Forelimb muscle (tissue), 1 donor: ENCODE data around the gene ZNFX1. TPM values are rescaled to one million over a fixed set of nuclear protein-coding genes. Genes with fewer than 3 reads are reported as not detected.
A peak's percentile ranks its signal among the peaks of the same experiment; 100 is the strongest.
"Not testable (repeated sequence)": the region's sequence is repeated elsewhere in the genome, so short reads cannot be mapped to it uniquely, and the experiment has no call there.

Source experiments
- DNase-seq: peaks from one replicate; pipeline ENCODE4 v3.0.0-alpha.2; 2013; ENCODE audit warnings: low read depth
- polyA plus RNA-seq: library from polyadenylated mRNA; unstranded; fragments of 120-200 nt; gene quantifications from one replicate; pipeline ENCODE4 v1.2.1, GENCODE V29; 2013; ENCODE audit not compliant: insufficient read length

ZNFX1 gene
- polyA plus RNA-seq, 1 donor: 9.9 TPM

- no peak for DNase-seq
These were observed 29.6 kb downstream of the ZNFX1 start for GRCh38 chr20:49248301-49248700.

- no peak for DNase-seq
These were observed 30.1 kb downstream of the ZNFX1 start for GRCh38 chr20:49247792-49248191.

- DNase-seq: no peak
These were observed 30.6 kb downstream of the ZNFX1 start for GRCh38 chr20:49247169-49247723.

- no peak for DNase-seq
These were observed 31.7 kb downstream of the ZNFX1 start for GRCh38 chr20:49245921-49246740.

GRCh38 chr20:49237531-49237930 is 40.3 kb downstream of the ZNFX1 start:
- no peak for DNase-seq

GRCh38 chr20:49236301-49236700 is 41.6 kb downstream of the ZNFX1 start:
- no peak for DNase-seq

- no peak for DNase-seq
These were observed 43.0 kb downstream of the ZNFX1 start for GRCh38 chr20:49234831-49235230.

GRCh38 chr20:49233226-49233625 is 44.6 kb downstream of the ZNFX1 start:
- no peak for DNase-seq

- no peak for DNase-seq
These were observed 46.4 kb downstream of the ZNFX1 start for GRCh38 chr20:49231471-49231870.

GRCh38 chr20:49230561-49231133 is 47.2 kb downstream of the ZNFX1 start:
- DNase-seq: no peak

GRCh38 chr20:49230021-49230420 is 47.8 kb downstream of the ZNFX1 start:
- no peak for DNase-seq

- no peak for DNase-seq
These were observed 48.5 kb downstream of the ZNFX1 start for GRCh38 chr20:49229381-49229780.

- DNase-seq: no peak
These were observed 49.2 kb downstream of the ZNFX1 start for GRCh38 chr20:49228676-49229075.

- no peak for DNase-seq
These were observed 52.0 kb downstream of the ZNFX1 start for GRCh38 chr20:49225896-49226295.

GRCh38 chr20:49219924-49220831 is 57.7 kb downstream of the ZNFX1 start:
- no peak for DNase-seq

GRCh38 chr20:49219091-49219923 is 58.5 kb downstream of the ZNFX1 start, which contains the start of gene DDX27:
Gene DDX27, plus strand, starts transcription at chr20:49219416. Its CDS starts 33 bp downstream, at chr20:49219449.
- peak; percentile 97 for DNase-seq

GRCh38 chr20:49218739-49219090 is 59.1 kb downstream of the ZNFX1 start:
- DNase-seq: not testable (repeated sequence)

GRCh38 chr20:49216991-49217578 is 60.8 kb downstream of the ZNFX1 start:
- DNase-seq: peak; percentile 76

- DNase-seq: no peak
These were observed 62.6 kb downstream of the ZNFX1 start for GRCh38 chr20:49215232-49215631.

- no peak for DNase-seq
These were observed 63.3 kb downstream of the ZNFX1 start for GRCh38 chr20:49214571-49214970.

GRCh38 chr20:49210757-49211110 is 67.1 kb downstream of the ZNFX1 start:
- no peak for DNase-seq
